ENCODE results near the gene ATL2.
"Not testable (repeated sequence)": the region's sequence is repeated elsewhere in the genome, so short reads cannot be mapped to it uniquely, and the experiment has no call there.

The ATL2 gene

GRCh38 chr2:38322224-38322914, 54.7 kb downstream of the ATL2 start:
- no peak for DNase-seq

- DNase-seq: not testable (repeated sequence)
These were observed 57.8 kb downstream of the ATL2 start for GRCh38 chr2:38319240-38319639.

GRCh38 chr2:38317725-38318124, 59.3 kb downstream of the ATL2 start:
- no peak for DNase-seq

- no peak for DNase-seq
These were observed 61.3 kb downstream of the ATL2 start for GRCh38 chr2:38315707-38316333.

- DNase-seq: no peak
These were observed 68.3 kb downstream of the ATL2 start for GRCh38 chr2:38308821-38309220.

- DNase-seq: no peak
These were observed 74.9 kb downstream of the ATL2 start for GRCh38 chr2:38301969-38302702.

GRCh38 chr2:38301340-38301968, 75.6 kb downstream of the ATL2 start:
- no peak for DNase-seq

GRCh38 chr2:38298539-38298938, 78.5 kb downstream of the ATL2 start:
- DNase-seq: no peak

GRCh38 chr2:38296197-38296780, 80.8 kb downstream of the ATL2 start:
- no peak for DNase-seq

GRCh38 chr2:38294597-38294996, 82.5 kb downstream of the ATL2 start:
- DNase-seq: no peak

GRCh38 chr2:38293152-38293865, 83.8 kb downstream of the ATL2 start:
- DNase-seq: no peak

- no peak for DNase-seq
These were observed 86.7 kb downstream of the ATL2 start for GRCh38 chr2:38290332-38290731.

GRCh38 chr2:38284971-38285370, 92.1 kb downstream of the ATL2 start:
- DNase-seq: no peak

- DNase-seq: no peak
These were observed 95.9 kb downstream of the ATL2 start for GRCh38 chr2:38281095-38281742.

- DNase-seq: no peak
These were observed 97.9 kb downstream of the ATL2 start for GRCh38 chr2:38279201-38279600.

- not testable (repeated sequence) for DNase-seq
These were observed 99.0 kb downstream of the ATL2 start for GRCh38 chr2:38278117-38278438.

GRCh38 chr2:38277245-38278116, 99.6 kb downstream of the ATL2 start:
- DNase-seq: no peak

GRCh38 chr2:38274286-38275276, 102.5 kb downstream of the ATL2 start:
- no peak for DNase-seq

- DNase-seq: no peak
These were observed 105.4 kb downstream of the ATL2 start for GRCh38 chr2:38271697-38272096.

GRCh38 chr2:38269421-38269820, 107.7 kb downstream of the ATL2 start:
- no peak for DNase-seq
